ENCODE measurements around the gene HSPA1L.
"Not testable (repeated sequence)": the region's sequence is repeated elsewhere in the genome, so short reads cannot be mapped to it uniquely, and the experiment has no call there.

Gene HSPA1L

GRCh38 chr6:31801031-31801927 lies 13.8 kb downstream of the HSPA1L start:
- H3K9me3 ChIP-seq (replicated peaks; ENCODE audit: low read length); H3K9ac ChIP-seq (ENCODE audit: low read depth, low read length); H3K36me3 ChIP-seq (ENCODE audit: insufficient read depth, low read length): not testable (repeated sequence)

DNA sequence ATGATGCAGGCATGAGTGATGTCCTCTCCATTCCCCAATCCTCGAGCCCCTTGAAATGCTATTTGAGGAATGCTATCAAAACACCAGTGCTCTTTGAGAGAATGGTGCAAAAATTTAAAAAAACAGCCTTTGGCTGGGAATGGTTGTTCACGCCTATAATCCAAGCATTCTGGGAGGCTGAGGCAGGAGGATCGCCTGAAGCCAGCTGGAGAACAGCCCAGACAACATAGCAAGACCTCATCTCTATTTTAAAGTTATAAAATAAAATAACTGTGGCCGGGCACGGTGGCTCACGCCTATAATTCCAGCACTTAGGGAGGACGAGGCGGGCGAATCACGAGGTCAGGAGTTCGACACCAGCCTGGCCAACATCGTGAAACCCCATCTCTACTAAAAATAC lies 15.3 kb downstream of the HSPA1L start:
- Histone ChIP-seq H3K9ac (ENCODE audit: low read depth, low read length) (no peak overlapping the region), H3K4me1 (ENCODE audit: control insufficient read depth, insufficient read depth, low read length) (peaks cover 8% of the 10 kb centered on the region), H3K36me3 (ENCODE audit: insufficient read depth, low read length) (no peaks in the 10 kb centered on the region), H3K4me3 (ENCODE audit: low read length) (no peak overlapping the region), H3K9me3 (replicated peaks; ENCODE audit: low read length) (no peaks in the 10 kb centered on the region), H3K27me3 (ENCODE audit: control insufficient read depth, insufficient read depth, low read length) (no peaks in the 10 kb centered on the region), H3K4me2 (ENCODE audit: low read length) (no peak overlapping the region)

More at GRCh38 chr6:31801031-31801927, 13.8 kb downstream of the HSPA1L start:
- H3K4me2 ChIP-seq (ENCODE audit: low read length); H3K27me3 ChIP-seq (ENCODE audit: control insufficient read depth, insufficient read depth, low read length); H3K4me3 ChIP-seq (ENCODE audit: low read length): not testable (repeated sequence)
- peaks cover 10% of the 10 kb centered on the region for H3K4me1 ChIP-seq (ENCODE audit: control insufficient read depth, insufficient read depth, low read length)

- Histone ChIP-seq H3K9me3 (replicated peaks; ENCODE audit: low read length) (no peaks in the 10 kb centered on the region), H3K9ac (ENCODE audit: low read depth, low read length) (no peak overlapping the region), H3K27me3 (ENCODE audit: control insufficient read depth, insufficient read depth, low read length) (no peaks in the 10 kb centered on the region), H3K36me3 (ENCODE audit: insufficient read depth, low read length) (peaks cover 5% of the 10 kb centered on the region), H3K4me1 (ENCODE audit: control insufficient read depth, insufficient read depth, low read length) (peaks cover 22% of the 10 kb centered on the region), H3K4me2 (ENCODE audit: low read length) (no peak overlapping the region), H3K4me3 (ENCODE audit: low read length) (no peak overlapping the region)
These were observed 17.5 kb downstream of the HSPA1L start for GRCh38 chr6:31797588-31797987.

DNA sequence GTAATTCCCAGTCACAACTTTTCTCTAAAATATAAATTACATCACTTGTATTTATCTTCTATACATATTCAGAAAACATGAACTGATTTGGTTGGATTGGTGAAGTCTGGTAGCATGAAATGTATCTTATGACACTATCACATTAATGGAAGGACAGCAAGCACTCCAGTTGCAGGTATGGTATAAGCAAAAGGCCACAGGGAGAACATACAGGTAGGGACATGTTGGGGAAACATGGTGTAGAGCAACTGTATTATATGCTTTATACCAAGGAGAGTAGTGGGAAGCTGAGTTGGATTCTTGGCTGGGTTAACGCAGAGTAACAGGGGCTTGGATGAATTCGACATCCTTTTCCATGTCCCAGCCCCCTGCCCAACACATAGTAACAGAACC lies 18.1 kb downstream of the HSPA1L start:
- Histone ChIP-seq H3K36me3 (ENCODE audit: insufficient read depth, low read length) (peaks cover 10% of the 10 kb centered on the region), H3K9ac (ENCODE audit: low read depth, low read length) (no peak overlapping the region), H3K4me2 (ENCODE audit: low read length) (no peak overlapping the region), H3K9me3 (replicated peaks; ENCODE audit: low read length) (no peaks in the 10 kb centered on the region), H3K27me3 (ENCODE audit: control insufficient read depth, insufficient read depth, low read length) (no peaks in the 10 kb centered on the region), H3K4me1 (ENCODE audit: control insufficient read depth, insufficient read depth, low read length) (peaks cover 23% of the 10 kb centered on the region), H3K4me3 (ENCODE audit: low read length) (no peak overlapping the region)

DNA sequence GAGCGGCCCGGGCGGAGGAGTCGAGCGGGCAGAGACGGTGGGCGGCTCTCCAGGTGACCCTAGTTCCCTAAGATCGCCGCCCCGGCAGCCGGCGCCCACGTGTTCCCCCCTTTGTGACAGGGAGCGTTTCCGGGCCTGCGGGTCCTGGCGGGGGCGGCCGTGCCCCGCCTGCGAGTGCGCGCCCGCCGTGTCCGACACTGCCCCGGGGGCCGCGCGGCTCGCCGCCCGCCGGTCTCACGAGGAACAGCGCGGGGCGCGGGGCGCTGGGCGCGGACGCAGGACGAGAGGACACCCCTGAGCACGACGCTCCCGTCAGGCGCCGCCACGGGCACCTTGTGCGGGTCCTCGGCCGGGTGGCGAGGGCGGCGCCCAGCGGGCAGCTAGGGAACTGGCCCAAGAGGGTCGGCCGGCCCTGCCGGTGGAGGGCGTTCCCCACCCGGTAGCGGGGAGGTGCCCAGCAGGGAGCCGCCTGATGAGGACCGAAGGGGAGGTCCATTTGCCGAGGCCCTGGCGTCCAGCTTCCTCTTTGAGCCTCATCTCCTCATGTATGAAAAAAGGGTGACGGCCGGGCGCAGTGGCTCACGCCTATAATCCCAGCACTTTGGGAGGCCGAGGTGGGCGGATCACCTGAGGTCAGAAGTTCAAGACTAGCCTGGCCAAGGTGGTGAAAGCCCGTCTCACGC lies 19.3 kb downstream of the HSPA1L start, which contains the start of gene VARS1:
VARS1 (minus strand) TSS at position 137 of the 683 bp plus-strand sequence. CDS start 535 bp downstream, outside the sequence.
- Histone ChIP-seq H3K4me1 (ENCODE audit: control insufficient read depth, insufficient read depth, low read length) (peaks cover 23% of the 10 kb centered on the region), H3K9ac (ENCODE audit: low read depth, low read length) (peak within 1 kb of the TSS; percentile 95), H3K27me3 (ENCODE audit: control insufficient read depth, insufficient read depth, low read length) (no peaks in the 10 kb centered on the region), H3K4me3 (ENCODE audit: low read length) (peak within 1 kb of the TSS; percentile 85), H3K4me2 (ENCODE audit: low read length) (peak within 1 kb of the TSS; percentile 84), H3K36me3 (ENCODE audit: insufficient read depth, low read length) (peaks cover 21% of the 10 kb centered on the region), H3K9me3 (replicated peaks; ENCODE audit: low read length) (no peaks in the 10 kb centered on the region)

DNA sequence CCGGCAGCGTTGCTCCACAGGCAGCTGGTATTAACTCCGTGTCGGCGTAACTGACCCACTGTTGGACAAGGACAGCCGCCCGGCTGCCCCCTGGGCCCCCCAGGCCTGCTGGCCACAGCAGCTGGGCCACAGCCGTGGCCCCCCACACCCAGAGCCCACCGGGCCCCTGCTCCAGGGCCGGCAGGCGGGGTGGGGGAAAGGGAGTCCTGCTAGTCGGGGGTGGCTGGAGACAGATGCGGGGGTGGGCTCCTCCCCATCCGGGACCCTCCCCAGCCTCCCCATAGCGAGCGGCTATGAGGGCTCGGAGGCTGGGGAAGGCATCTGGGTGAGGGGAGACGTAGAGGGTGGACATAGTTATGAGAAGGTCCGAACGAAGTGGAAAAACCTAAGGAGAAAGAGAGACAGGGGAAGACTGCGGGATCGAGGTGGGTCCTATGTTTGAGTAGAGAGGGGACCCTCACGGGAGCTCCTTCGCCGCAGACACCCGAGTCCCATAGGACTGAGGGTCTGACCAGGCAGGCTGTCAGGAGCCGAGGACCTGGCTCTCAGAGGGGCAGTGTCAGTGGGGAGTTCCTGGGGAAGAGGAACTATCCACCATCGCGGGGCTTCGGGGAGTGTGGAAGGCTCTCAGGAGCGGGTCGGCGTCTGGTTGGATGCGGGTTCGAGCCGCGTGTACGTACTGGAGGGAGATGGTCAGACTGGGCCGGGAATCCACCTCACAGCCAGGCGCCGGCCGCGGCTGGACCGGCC lies 20.0 kb downstream of the HSPA1L start:
- peaks cover 23% of the 10 kb centered on the region for H3K4me1 ChIP-seq (ENCODE audit: control insufficient read depth, insufficient read depth, low read length)
- H3K4me2 ChIP-seq (ENCODE audit: low read length): peak overlapping the region; percentile 84
- H3K36me3 ChIP-seq (ENCODE audit: insufficient read depth, low read length): peaks cover 24% of the 10 kb centered on the region

GRCh38 chr6:31794294-31794865 lies 20.7 kb downstream of the HSPA1L start:
- peak overlapping the region; percentile 85 for H3K4me3 ChIP-seq (ENCODE audit: low read length)
- peak overlapping the region; percentile 95 for H3K9ac ChIP-seq (ENCODE audit: low read depth, low read length)
- peaks cover 27% of the 10 kb centered on the region for H3K36me3 ChIP-seq (ENCODE audit: insufficient read depth, low read length)
- H3K9me3 ChIP-seq (replicated peaks; ENCODE audit: low read length): no peaks in the 10 kb centered on the region
- no peaks in the 10 kb centered on the region for H3K27me3 ChIP-seq (ENCODE audit: control insufficient read depth, insufficient read depth, low read length)
- H3K4me2 ChIP-seq (ENCODE audit: low read length): peak overlapping the region; percentile 84
- H3K4me1 ChIP-seq (ENCODE audit: control insufficient read depth, insufficient read depth, low read length): peaks cover 21% of the 10 kb centered on the region

More for the DNA sequence above, 20.0 kb downstream of the HSPA1L start:
- Histone ChIP-seq H3K9ac (ENCODE audit: low read depth, low read length) (peak overlapping the region; percentile 95), H3K9me3 (replicated peaks; ENCODE audit: low read length) (no peaks in the 10 kb centered on the region), H3K27me3 (ENCODE audit: control insufficient read depth, insufficient read depth, low read length) (no peaks in the 10 kb centered on the region), H3K4me3 (ENCODE audit: low read length) (peak overlapping the region; percentile 85)

DNA sequence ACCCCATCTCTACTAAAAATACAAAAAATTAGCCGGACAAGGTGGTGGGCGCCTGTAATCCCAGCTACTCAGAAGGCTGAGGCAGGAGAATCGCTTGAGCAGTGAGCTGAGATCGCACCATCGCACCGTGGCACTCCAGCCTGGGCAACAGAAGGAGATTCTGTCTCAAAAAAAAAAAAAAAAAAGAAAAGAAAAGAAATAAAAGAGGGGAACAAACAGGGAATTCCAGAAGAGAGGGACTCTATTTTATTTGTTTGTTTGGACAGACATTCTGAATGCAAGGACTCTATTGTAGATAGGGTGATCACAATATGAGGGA lies 21.2 kb downstream of the HSPA1L start:
- H3K4me2 ChIP-seq (ENCODE audit: low read length): peak overlapping the region; percentile 84
- peak overlapping the region; percentile 85 for H3K4me3 ChIP-seq (ENCODE audit: low read length)
- H3K36me3 ChIP-seq (ENCODE audit: insufficient read depth, low read length): peaks cover 30% of the 10 kb centered on the region
- peaks cover 21% of the 10 kb centered on the region for H3K4me1 ChIP-seq (ENCODE audit: control insufficient read depth, insufficient read depth, low read length)
- H3K9ac ChIP-seq (ENCODE audit: low read depth, low read length): peak overlapping the region; percentile 95
- H3K27me3 ChIP-seq (ENCODE audit: control insufficient read depth, insufficient read depth, low read length); H3K9me3 ChIP-seq (replicated peaks; ENCODE audit: low read length): not testable (repeated sequence)

DNA sequence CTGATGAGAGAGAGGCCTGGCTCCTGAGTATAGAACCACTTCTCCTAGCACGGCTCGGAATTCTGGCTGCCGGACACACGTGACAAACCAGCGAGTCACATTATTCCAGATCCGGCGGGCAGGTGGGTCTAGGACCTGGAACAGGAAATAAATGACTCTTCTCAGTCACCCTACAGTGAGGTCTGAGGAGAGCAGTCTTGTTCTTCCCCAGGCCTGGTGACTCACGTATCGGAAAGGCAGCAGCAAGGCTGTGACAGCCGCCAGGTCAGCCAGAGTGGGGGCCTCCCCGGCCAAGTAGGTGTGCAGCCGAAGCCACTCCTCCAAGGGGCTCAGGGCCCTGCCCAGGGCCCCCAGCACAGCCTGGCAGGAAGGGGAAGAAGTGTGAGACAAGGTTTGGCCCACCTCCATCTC lies 22.3 kb downstream of the HSPA1L start:
- Histone ChIP-seq H3K4me1 (ENCODE audit: control insufficient read depth, insufficient read depth, low read length) (peaks cover 21% of the 10 kb centered on the region), H3K9ac (ENCODE audit: low read depth, low read length) (no peak overlapping the region)

GRCh38 chr6:31792090-31792374 lies 23.1 kb downstream of the HSPA1L start:
- Histone ChIP-seq H3K36me3 (ENCODE audit: insufficient read depth, low read length) (peaks cover 30% of the 10 kb centered on the region), H3K4me1 (ENCODE audit: control insufficient read depth, insufficient read depth, low read length) (peaks cover 21% of the 10 kb centered on the region), H3K9ac (ENCODE audit: low read depth, low read length) (no peak overlapping the region), H3K9me3 (replicated peaks; ENCODE audit: low read length) (no peaks in the 10 kb centered on the region), H3K27me3 (ENCODE audit: control insufficient read depth, insufficient read depth, low read length) (no peaks in the 10 kb centered on the region), H3K4me2 (ENCODE audit: low read length) (no peak overlapping the region), H3K4me3 (ENCODE audit: low read length) (no peak overlapping the region)

More for the DNA sequence above, 22.3 kb downstream of the HSPA1L start:
- H3K9me3 ChIP-seq (replicated peaks; ENCODE audit: low read length): no peaks in the 10 kb centered on the region
- H3K36me3 ChIP-seq (ENCODE audit: insufficient read depth, low read length): peaks cover 30% of the 10 kb centered on the region
- H3K4me3 ChIP-seq (ENCODE audit: low read length): no peak overlapping the region
- H3K27me3 ChIP-seq (ENCODE audit: control insufficient read depth, insufficient read depth, low read length): no peaks in the 10 kb centered on the region
- H3K4me2 ChIP-seq (ENCODE audit: low read length): peak overlapping the region; percentile 42

Measured in skeletal muscle satellite cell (primary cell).